ENCODE measurements around the gene RFWD3. TPM values are rescaled to one million over a fixed set of nuclear protein-coding genes. Genes with fewer than 3 reads are reported as not detected.
"Not testable (repeated sequence)": the region's sequence is repeated elsewhere in the genome, so short reads cannot be mapped to it uniquely, and the experiment has no call there.

The RFWD3 gene
- 38.1 and 51.0 TPM in 2 replicates for polyA plus RNA-seq (2014; cell fraction: cytosol; rRNA removed)
- polyA plus RNA-seq (2014; cell fraction: nucleus; rRNA removed): 26.9 and 27.0 TPM in 2 replicates

GRCh38 chr16:74666425-74667254 lies at the start of gene RFWD3:
Gene RFWD3 (minus strand): TSS chr16:74666877. CDS start chr16:74661449, 5,428 bp downstream.
- DNase-seq (ENCODE audit: low spot score): peak; percentile 99

- no peak for DNase-seq (ENCODE audit: low spot score)
Observed at GRCh38 chr16:74716355-74716754, 49.7 kb upstream of the RFWD3 start.

- DNase-seq (ENCODE audit: low spot score): no peak
Observed at GRCh38 chr16:74713876-74714275, 47.2 kb upstream of the RFWD3 start.

- DNase-seq (ENCODE audit: low spot score): no peak
Observed at GRCh38 chr16:74713325-74713724, 46.6 kb upstream of the RFWD3 start.

- DNase-seq (ENCODE audit: low spot score): no peak
Observed at GRCh38 chr16:74711938-74712337, 45.3 kb upstream of the RFWD3 start.

- DNase-seq (ENCODE audit: low spot score): no peak
Observed at GRCh38 chr16:74710401-74710800, 43.7 kb upstream of the RFWD3 start.

GRCh38 chr16:74709441-74709877 lies 42.8 kb upstream of the RFWD3 start:
- peak; percentile 79 for DNase-seq (ENCODE audit: low spot score)

GRCh38 chr16:74700438-74701225 lies 34.0 kb upstream of the RFWD3 start, which contains the start of gene MLKL:
Gene MLKL (minus strand): TSS chr16:74700862. CDS start chr16:74695757, 5,105 bp downstream.
- no peak for DNase-seq (ENCODE audit: low spot score)

GRCh38 chr16:74700116-74700437 lies 33.4 kb upstream of the RFWD3 start:
- DNase-seq (ENCODE audit: low spot score): no peak

- DNase-seq (ENCODE audit: low spot score): no peak
Observed at GRCh38 chr16:74699666-74700065, 33.0 kb upstream of the RFWD3 start.

GRCh38 chr16:74698222-74698621 lies 31.5 kb upstream of the RFWD3 start:
- DNase-seq (ENCODE audit: low spot score): no peak

- DNase-seq (ENCODE audit: low spot score): peak; percentile 94
Observed at GRCh38 chr16:74695450-74696422, 29.1 kb upstream of the RFWD3 start.

- no peak for DNase-seq (ENCODE audit: low spot score)
Observed at GRCh38 chr16:74691093-74691855, 24.6 kb upstream of the RFWD3 start.

- DNase-seq (ENCODE audit: low spot score): no peak
Observed at GRCh38 chr16:74682556-74682955, 15.9 kb upstream of the RFWD3 start.

- no peak for DNase-seq (ENCODE audit: low spot score)
Observed at GRCh38 chr16:74680681-74681080, 14.0 kb upstream of the RFWD3 start.

- DNase-seq (ENCODE audit: low spot score): no peak
Observed at GRCh38 chr16:74679983-74680382, 13.3 kb upstream of the RFWD3 start.

- no peak for DNase-seq (ENCODE audit: low spot score)
Observed at GRCh38 chr16:74677868-74678267, 11.2 kb upstream of the RFWD3 start.

- no peak for DNase-seq (ENCODE audit: low spot score)
Observed at GRCh38 chr16:74673876-74674275, 7.2 kb upstream of the RFWD3 start.

- DNase-seq (ENCODE audit: low spot score): not testable (repeated sequence)
Observed at GRCh38 chr16:74668877-74669276, 2.2 kb upstream of the RFWD3 start.

GRCh38 chr16:74667255-74667700 lies 601 bp upstream of the RFWD3 start:
- peak; percentile 21 for DNase-seq (ENCODE audit: low spot score)
